Endodermal cell (in vitro differentiated cells): ENCODE results near the gene EPHA5. TPM values are rescaled to one million over a fixed set of nuclear protein-coding genes. Genes with fewer than 3 reads are reported as not detected.

Source experiments
- DNase-seq: peaks from one replicate; pipeline ENCODE4 v3.0.0-alpha.2; 2017
- H3K27ac ChIP-seq: 2 replicates; pipeline ENCODE4 v1.5.1; 2013; ENCODE audit warnings: mild to moderate bottlenecking, low read depth, low read length, moderate library complexity
- H3K27me3 ChIP-seq: 2 replicates; pipeline ENCODE4 v1.6.1; 2013; ENCODE audit warnings: mild to moderate bottlenecking, low read length, moderate library complexity; ENCODE audit not compliant: insufficient read depth, control insufficient read depth, poor library complexity, severe bottlenecking
- H3K36me3 ChIP-seq: 2 replicates; pipeline ENCODE4 v1.7.0; 2013; ENCODE audit warnings: mild to moderate bottlenecking, low read length, moderate library complexity; ENCODE audit not compliant: control insufficient read depth, insufficient read depth
- H3K4me1 ChIP-seq: one replicate; pipeline ENCODE4 v1.7.0; 2013; ENCODE audit warnings: low read length; ENCODE audit not compliant: control insufficient read depth, insufficient read depth
- H3K4me3 ChIP-seq: 2 replicates; pipeline ENCODE4 v1.5.1; 2013; ENCODE audit warnings: mild to moderate bottlenecking, low read length, moderate library complexity
- H3K9ac ChIP-seq: 2 replicates; pipeline ENCODE4 v1.6.1; 2013; ENCODE audit warnings: mild to moderate bottlenecking, low read length, moderate library complexity; ENCODE audit not compliant: poor library complexity, severe bottlenecking; ENCODE audit errors: extremely low read depth
- H3K9me3 ChIP-seq: 2 replicates; pipeline ENCODE4 v1.6.1; 2013; ENCODE audit warnings: mild to moderate bottlenecking, low read length, moderate library complexity; ENCODE audit not compliant: control insufficient read depth
- H3K27ac Mint-ChIP-seq: 2 replicates; pipeline ENCODE4 v1.8.0; 2020; ENCODE audit warnings: mixed read lengths
- H3K27me3 Mint-ChIP-seq: 2 replicates; pipeline ENCODE4 v1.8.0; 2021; ENCODE audit warnings: mild to moderate bottlenecking, mixed read lengths; ENCODE audit not compliant: insufficient read depth
- H3K36me3 Mint-ChIP-seq: 2 replicates; pipeline ENCODE4 v1.8.0; 2020; ENCODE audit warnings: low read depth, mixed read lengths
- H3K4me1 Mint-ChIP-seq: 2 replicates; pipeline ENCODE4 v1.8.0; 2020; ENCODE audit warnings: mixed read lengths
- H3K4me3 Mint-ChIP-seq: 2 replicates; pipeline ENCODE4 v1.8.0; 2020; ENCODE audit warnings: mild to moderate bottlenecking, moderate library complexity, mixed read lengths
- H3K9me3 Mint-ChIP-seq: 2 replicates; pipeline ENCODE4 v1.8.0; 2020; ENCODE audit warnings: mild to moderate bottlenecking, mixed read lengths
- CTCF ChIP-seq: fragments of 200-600 bp; sonication (generic); conservative IDR thresholded peaks from 2 replicates; pipeline ENCODE4 v1.5.0; 2021; ENCODE audit warnings: antibody characterized with exemption, mild to moderate bottlenecking
- WGBS, 2 experiments: methylation state at CpG; one replicate each; pipeline versions ENCODE4 v1.1.5 to v1.1.7; 2013; ENCODE audit warnings: missing lambda C conversion rate in 2 of 2, mixed read lengths in 1 of 2; ENCODE audit not compliant: insufficient coverage in 1 of 2, insufficient read length in 1 of 2; 5-methylcytosine and 5-hydroxymethylcytosine counted together
- total RNA-seq, 2 donors: library from RNA; stranded (reverse); fragmentation: NEBNext Ultra II Directional in 1 of 2; extraction: Animal tissue kit (Norgen Biotek cat#: 25700) in 1 of 2; gene quantifications; 2 replicates in 1 of 2; 3 replicates in 1 of 2; pipeline ENCODE4 v1.2.1, GENCODE V29; 2021

Gene EPHA5
- total RNA-seq, 2 donors from 2014 or later: 0.09 TPM; not detected in 1

GRCh38 chr4:65645185-65645584 lies 25.1 kb downstream of the EPHA5 start:
- H3K27me3 Mint-ChIP-seq: no peaks in the 10 kb centered on the region
- no peak overlapping the region for H3K27ac Mint-ChIP-seq
- Histone ChIP-seq H3K27ac (no peak overlapping the region), H3K4me3 (no peak overlapping the region), H3K9me3 (no peaks in the 10 kb centered on the region), H3K4me1 (no peaks in the 10 kb centered on the region), H3K9ac (no peak overlapping the region), H3K27me3 (no peaks in the 10 kb centered on the region), H3K36me3 (no peaks in the 10 kb centered on the region)
- no peaks in the 10 kb centered on the region for H3K9me3 Mint-ChIP-seq
- H3K4me1 Mint-ChIP-seq: no peaks in the 10 kb centered on the region
- WGBS, 2 experiments: 100% methylated on average over 1 of the region's 1 CpG; no CpG with 5 or more reads in 1 of the 2 experiments
- no peak for DNase-seq
- TF ChIP-seq CTCF: no peak
- H3K4me3 Mint-ChIP-seq: no peak overlapping the region
- no peaks in the 10 kb centered on the region for H3K36me3 Mint-ChIP-seq

GRCh38 chr4:65635051-65635821 lies 35.1 kb downstream of the EPHA5 start:
- Histone ChIP-seq H3K27me3 (no peaks in the 10 kb centered on the region), H3K36me3 (no peaks in the 10 kb centered on the region), H3K9ac (no peak overlapping the region), H3K4me1 (no peaks in the 10 kb centered on the region), H3K4me3 (no peak overlapping the region), H3K9me3 (no peaks in the 10 kb centered on the region), H3K27ac (no peak overlapping the region)
- Mint-ChIP-seq H3K9me3 (no peaks in the 10 kb centered on the region), H3K4me3 (no peak overlapping the region), H3K4me1 (peaks cover 4% of the 10 kb centered on the region), H3K27me3 (no peaks in the 10 kb centered on the region), H3K36me3 (no peaks in the 10 kb centered on the region), H3K27ac (no peak overlapping the region)
- TF ChIP-seq CTCF: no peak
- no peak for DNase-seq
- WGBS, 2 experiments: 0 to 48% methylated on average over 1 to 3 of the region's 3 CpGs

GRCh38 chr4:65624651-65625050 lies 45.6 kb downstream of the EPHA5 start:
- H3K36me3 ChIP-seq: no peaks in the 10 kb centered on the region
- Mint-ChIP-seq H3K27ac (no peak overlapping the region), H3K4me1 (no peaks in the 10 kb centered on the region), H3K4me3 (no peak overlapping the region), H3K9me3 (no peaks in the 10 kb centered on the region), H3K27me3 (no peaks in the 10 kb centered on the region), H3K36me3 (no peaks in the 10 kb centered on the region)
- H3K27me3 ChIP-seq: no peaks in the 10 kb centered on the region
- no peak for DNase-seq
- TF ChIP-seq CTCF: no peak
- H3K4me3 ChIP-seq: no peak overlapping the region
- no peaks in the 10 kb centered on the region for H3K4me1 ChIP-seq
- H3K9me3 ChIP-seq: no peaks in the 10 kb centered on the region
- H3K9ac ChIP-seq: no peak overlapping the region
- no peak overlapping the region for H3K27ac ChIP-seq
